ENCODE measurements around the gene TRDN. TPM values are rescaled to one million over a fixed set of nuclear protein-coding genes. Genes with fewer than 3 reads are reported as not detected.

Gene TRDN
- total and polyA plus RNA-seq, 4 donors, result 0.04 to 0.11 (median 0.05) TPM; not detected in 1

GRCh38 chr6:123343836-123344235 lies 292.9 kb downstream of the TRDN start:
- Histone ChIP-seq H3K27ac (ENCODE audit: low read depth in 1 of 2, low read length in 1 of 2) (no peak overlapping the region), H3K4me3 (no peak overlapping the region), H3K9ac (ENCODE audit: insufficient read depth in 1 of 2, low read length in 2 of 2) (no peak overlapping the region), H3K9me3 (ENCODE audit: control insufficient read depth in 4 of 4, insufficient read depth in 3 of 4, low read length in 3 of 4) (no peaks in the 10 kb centered on the region), H3K36me3 (ENCODE audit: control insufficient read depth in 4 of 4, insufficient read depth in 4 of 4, low read length in 4 of 4) (no peaks in the 10 kb centered on the region), H3K4me1 (ENCODE audit: control insufficient read depth in 5 of 5, insufficient read depth in 5 of 5, low read length in 5 of 5) (no peaks in the 10 kb centered on the region), H3K27me3 (ENCODE audit: control insufficient read depth in 3 of 3, insufficient read depth in 3 of 3, low read length in 2 of 3) (no peaks in the 10 kb centered on the region)
- TF ChIP-seq, protein P1, sequence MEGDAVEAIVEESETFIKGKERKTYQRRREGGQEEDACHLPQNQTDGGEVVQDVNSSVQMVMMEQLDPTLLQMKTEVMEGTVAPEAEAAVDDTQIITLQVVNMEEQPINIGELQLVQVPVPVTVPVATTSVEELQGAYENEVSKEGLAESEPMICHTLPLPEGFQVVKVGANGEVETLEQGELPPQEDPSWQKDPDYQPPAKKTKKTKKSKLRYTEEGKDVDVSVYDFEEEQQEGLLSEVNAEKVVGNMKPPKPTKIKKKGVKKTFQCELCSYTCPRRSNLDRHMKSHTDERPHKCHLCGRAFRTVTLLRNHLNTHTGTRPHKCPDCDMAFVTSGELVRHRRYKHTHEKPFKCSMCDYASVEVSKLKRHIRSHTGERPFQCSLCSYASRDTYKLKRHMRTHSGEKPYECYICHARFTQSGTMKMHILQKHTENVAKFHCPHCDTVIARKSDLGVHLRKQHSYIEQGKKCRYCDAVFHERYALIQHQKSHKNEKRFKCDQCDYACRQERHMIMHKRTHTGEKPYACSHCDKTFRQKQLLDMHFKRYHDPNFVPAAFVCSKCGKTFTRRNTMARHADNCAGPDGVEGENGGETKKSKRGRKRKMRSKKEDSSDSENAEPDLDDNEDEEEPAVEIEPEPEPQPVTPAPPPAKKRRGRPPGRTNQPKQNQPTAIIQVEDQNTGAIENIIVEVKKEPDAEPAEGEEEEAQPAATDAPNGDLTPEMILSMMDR (IDR thresholded peaks at IDR 0.05; ENCODE audit: control extremely low read depth, extremely low read depth), result no peak
- DNase-seq (no peak), ATAC-seq (ENCODE audit: insufficient read depth, low FRiP score) (no peak)
- WGBS, 2 donors, result 63 to 82% methylated on average over 1 of the region's 1 CpG

GRCh38 chr6:123338394-123338793 lies 298.4 kb downstream of the TRDN start:
- Histone ChIP-seq H3K36me3 (ENCODE audit: control insufficient read depth in 4 of 4, insufficient read depth in 4 of 4, low read length in 4 of 4) (no peaks in the 10 kb centered on the region), H3K4me3 (no peak overlapping the region), H3K9me3 (ENCODE audit: control insufficient read depth in 4 of 4, insufficient read depth in 3 of 4, low read length in 3 of 4) (no peaks in the 10 kb centered on the region), H3K27me3 (ENCODE audit: control insufficient read depth in 3 of 3, insufficient read depth in 3 of 3, low read length in 2 of 3) (no peaks in the 10 kb centered on the region), H3K4me1 (ENCODE audit: control insufficient read depth in 5 of 5, insufficient read depth in 5 of 5, low read length in 5 of 5) (no peaks in the 10 kb centered on the region), H3K27ac (ENCODE audit: low read depth in 1 of 2, low read length in 1 of 2) (no peak overlapping the region), H3K9ac (ENCODE audit: insufficient read depth in 1 of 2, low read length in 2 of 2) (no peak overlapping the region)
- TF ChIP-seq, protein P1 (IDR thresholded peaks at IDR 0.05; ENCODE audit: control extremely low read depth, extremely low read depth), result no peak
- DNase-seq, result no peak
- ATAC-seq (ENCODE audit: insufficient read depth, low FRiP score), result no peak

- H3K4me3 ChIP-seq, result no peak overlapping the region
- no peaks in the 10 kb centered on the region for H3K4me1 ChIP-seq (ENCODE audit: control insufficient read depth in 5 of 5, insufficient read depth in 5 of 5, low read length in 5 of 5)
- TF ChIP-seq, protein P1 (IDR thresholded peaks at IDR 0.05; ENCODE audit: control extremely low read depth, extremely low read depth), result no peak
- DNase-seq, result no peak
- no peak for ATAC-seq (ENCODE audit: insufficient read depth, low FRiP score)
- 69 to 73% methylated on average over 3 of the region's 3 CpGs for WGBS, 2 donors
- no peak overlapping the region for H3K27ac ChIP-seq (ENCODE audit: low read depth in 1 of 2, low read length in 1 of 2)
- no peaks in the 10 kb centered on the region for H3K36me3 ChIP-seq (ENCODE audit: control insufficient read depth in 4 of 4, insufficient read depth in 4 of 4, low read length in 4 of 4)
- no peaks in the 10 kb centered on the region for H3K27me3 ChIP-seq (ENCODE audit: control insufficient read depth in 3 of 3, insufficient read depth in 3 of 3, low read length in 2 of 3)
- H3K9ac ChIP-seq (ENCODE audit: insufficient read depth in 1 of 2, low read length in 2 of 2), result no peak overlapping the region
- H3K9me3 ChIP-seq (ENCODE audit: control insufficient read depth in 4 of 4, insufficient read depth in 3 of 4, low read length in 3 of 4), result no peaks in the 10 kb centered on the region
These were observed 303.6 kb downstream of the TRDN start for GRCh38 chr6:123333000-123333756.

DNA sequence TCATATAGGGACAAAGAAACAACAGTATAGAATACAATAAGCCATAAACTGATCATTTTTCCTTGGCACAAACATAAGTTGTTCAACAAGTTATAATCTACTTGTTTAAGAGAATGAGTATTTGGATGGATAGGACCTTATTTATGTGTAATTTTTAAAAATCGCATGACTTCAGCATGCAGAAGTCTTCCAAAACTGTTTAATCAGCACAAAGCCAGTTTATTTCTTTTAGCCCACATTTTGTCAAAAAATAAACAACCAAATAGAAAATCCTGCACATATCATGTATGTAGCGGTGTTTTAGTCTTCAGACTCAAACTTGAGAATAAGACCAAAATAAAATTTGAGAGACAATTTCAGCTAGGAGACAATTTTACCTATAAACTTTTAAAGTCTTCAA lies 304.7 kb downstream of the TRDN start:
- 86 to 93% methylated on average over 2 of the region's 2 CpGs for WGBS, 2 donors
- Histone ChIP-seq H3K9me3 (ENCODE audit: control insufficient read depth in 4 of 4, insufficient read depth in 3 of 4, low read length in 3 of 4) (no peaks in the 10 kb centered on the region), H3K36me3 (ENCODE audit: control insufficient read depth in 4 of 4, insufficient read depth in 4 of 4, low read length in 4 of 4) (no peaks in the 10 kb centered on the region), H3K27me3 (ENCODE audit: control insufficient read depth in 3 of 3, insufficient read depth in 3 of 3, low read length in 2 of 3) (no peaks in the 10 kb centered on the region), H3K27ac (ENCODE audit: low read depth in 1 of 2, low read length in 1 of 2) (no peak overlapping the region), H3K4me3 (no peak overlapping the region), H3K4me1 (ENCODE audit: control insufficient read depth in 5 of 5, insufficient read depth in 5 of 5, low read length in 5 of 5) (no peaks in the 10 kb centered on the region), H3K9ac (ENCODE audit: insufficient read depth in 1 of 2, low read length in 2 of 2) (no peak overlapping the region)
- TF ChIP-seq, protein P1 (IDR thresholded peaks at IDR 0.05; ENCODE audit: control extremely low read depth, extremely low read depth), result no peak
- DNase-seq (no peak), ATAC-seq (ENCODE audit: insufficient read depth, low FRiP score) (no peak)

Data from lung (tissue), 12 donors.